HepG2 (cell line): ENCODE measurements around the gene ABAT. TPM values are rescaled to one million over a fixed set of nuclear protein-coding genes. Genes with fewer than 3 reads are reported as not detected.
A peak's percentile ranks its signal among the peaks of the same experiment; 100 is the strongest.

Experiments
- HES4 ChIP-seq: sonication (generic); formaldehyde crosslinking; IDR thresholded peaks from 2 replicates; pipeline ENCODE4 v1.9.0; 2021; ENCODE audit warnings: mild to moderate bottlenecking, missing genetic modification reagents, borderline replicate concordance
- JARID2 ChIP-seq: sonication (generic); formaldehyde crosslinking; IDR thresholded peaks from 2 replicates; pipeline ENCODE4 v1.8.1; 2023; ENCODE audit warnings: missing genetic modification reagents, inconsistent platforms; ENCODE audit not compliant: insufficient replicate concordance
- MXD1 ChIP-seq: sonication (generic); formaldehyde crosslinking; IDR thresholded peaks from 2 replicates; pipeline ENCODE4 v1.4.0; 2020; ENCODE audit warnings: mild to moderate bottlenecking, missing genetic modification reagents
- ZBTB33 ChIP-seq: sonication (generic); formaldehyde crosslinking; IDR thresholded peaks from 2 replicates; pipeline ENCODE4 v1.4.0; 2020; ENCODE audit warnings: missing genetic modification reagents
- ZNF121 ChIP-seq: sonication (generic); formaldehyde crosslinking; IDR thresholded peaks from 2 replicates; pipeline ENCODE4 v1.5.0; 2020; ENCODE audit warnings: mild to moderate bottlenecking, missing genetic modification reagents
- ZSCAN9 ChIP-seq: IDR thresholded peaks from 2 replicates; pipeline ENCODE4 v1.6.1; 2016; ENCODE audit warnings: borderline replicate concordance
- polyA plus RNA-seq, 8 experiments: library from polyadenylated mRNA; depleted of rRNA in 3 of 8; stranded (reverse) in 7 of 8; unstranded in 1 of 8; fragments of >200 nt; fragmentation: Illumina TruSeq in 4 of 8; extraction: Trizol in 4 of 8; gene quantifications; 2 replicates each; pipeline versions ENCODE4 v1.2.1 to v1.2.3, GENCODE V29; 2011 to 2016; ENCODE audit warnings: low read depth in 4 of 8, missing spikeins in 1 of 8, mixed read lengths in 1 of 8; ENCODE audit not compliant: insufficient read depth in 1 of 8
- total RNA-seq, 5 experiments: library from RNA; depleted of rRNA; stranded (reverse); fragments of >200 nt; fragmentation: Illumina TruSeq; extraction: Trizol; gene quantifications; 2 replicates each; pipeline ENCODE4 v1.2.3, GENCODE V29; 2016; ENCODE audit warnings: low read depth in 1 of 5
- TF ChIP-seq, protein P1 (sequence below): sonication (generic); formaldehyde crosslinking; IDR thresholded peaks from 2 replicates; pipeline ENCODE4 v1.5.0; 2020; ENCODE audit warnings: missing genetic modification reagents
- TF ChIP-seq, protein P2 (sequence below): sonication (generic); formaldehyde crosslinking; IDR thresholded peaks from 2 replicates; pipeline ENCODE4 v1.9.0; 2022; ENCODE audit warnings: missing genetic modification reagents, mild to moderate bottlenecking, borderline replicate concordance

Gene ABAT
- total and polyA plus RNA-seq, 2 of the 13 experiments (the other 11 are each of a cell fraction or from before 2014, with no cell fraction given): 47.6 to 97.3 TPM

DNA sequence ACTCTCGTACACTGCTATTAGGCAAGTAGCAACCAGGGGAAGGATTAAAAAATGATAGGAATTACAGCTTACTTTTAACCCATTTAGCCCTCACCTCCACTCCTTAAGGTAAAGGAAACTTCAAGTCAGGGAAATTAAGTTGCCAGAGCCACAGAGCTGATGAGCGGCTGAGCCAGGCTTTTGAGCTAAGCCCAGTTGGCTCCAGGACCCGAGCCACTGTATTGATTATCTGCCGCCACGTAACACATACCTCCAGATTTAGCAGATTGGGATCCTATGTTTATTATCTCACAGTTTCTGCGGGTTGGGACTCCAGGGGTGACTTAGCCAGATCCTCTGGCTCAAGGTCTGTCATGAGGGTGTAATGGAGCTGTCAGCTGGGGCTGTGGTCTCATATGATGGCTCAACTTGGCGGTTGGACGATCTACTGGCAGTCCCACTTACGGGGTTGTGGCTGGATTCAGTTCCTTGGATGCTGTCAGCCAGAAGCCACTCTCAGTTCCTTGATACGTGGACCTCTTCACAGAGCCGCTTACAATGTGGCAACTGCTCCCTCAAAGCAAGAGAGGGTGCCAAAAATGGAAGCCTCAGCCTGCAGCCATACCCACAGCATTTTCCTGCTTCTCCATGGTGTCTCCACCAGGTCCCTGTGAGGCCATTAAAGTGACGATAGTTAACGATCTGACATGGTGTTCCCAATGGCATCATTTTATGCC, 65.7 kb downstream of the ABAT start (continued):
- TF ChIP-seq, protein P1, sequence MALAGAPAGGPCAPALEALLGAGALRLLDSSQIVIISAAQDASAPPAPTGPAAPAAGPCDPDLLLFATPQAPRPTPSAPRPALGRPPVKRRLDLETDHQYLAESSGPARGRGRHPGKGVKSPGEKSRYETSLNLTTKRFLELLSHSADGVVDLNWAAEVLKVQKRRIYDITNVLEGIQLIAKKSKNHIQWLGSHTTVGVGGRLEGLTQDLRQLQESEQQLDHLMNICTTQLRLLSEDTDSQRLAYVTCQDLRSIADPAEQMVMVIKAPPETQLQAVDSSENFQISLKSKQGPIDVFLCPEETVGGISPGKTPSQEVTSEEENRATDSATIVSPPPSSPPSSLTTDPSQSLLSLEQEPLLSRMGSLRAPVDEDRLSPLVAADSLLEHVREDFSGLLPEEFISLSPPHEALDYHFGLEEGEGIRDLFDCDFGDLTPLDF: 0 out of 2 replicates have a peak, but pooled peaks have one; percentile 1
- TF ChIP-seq HES4 (CRISPR knock-in tag) (0 out of 2 replicates have a peak, but pooled peaks have one; percentile 42), ZBTB33 (CRISPR knock-in tag) (peak; percentile 65), MXD1 (CRISPR knock-in tag) (0 out of 2 replicates have a peak, but pooled peaks have one; percentile 36), ZSCAN9 (CRISPR knock-in tag) (no peak), ZNF121 (no peak), JARID2 (CRISPR knock-in tag) (no peak)
- TF ChIP-seq, protein P2, sequence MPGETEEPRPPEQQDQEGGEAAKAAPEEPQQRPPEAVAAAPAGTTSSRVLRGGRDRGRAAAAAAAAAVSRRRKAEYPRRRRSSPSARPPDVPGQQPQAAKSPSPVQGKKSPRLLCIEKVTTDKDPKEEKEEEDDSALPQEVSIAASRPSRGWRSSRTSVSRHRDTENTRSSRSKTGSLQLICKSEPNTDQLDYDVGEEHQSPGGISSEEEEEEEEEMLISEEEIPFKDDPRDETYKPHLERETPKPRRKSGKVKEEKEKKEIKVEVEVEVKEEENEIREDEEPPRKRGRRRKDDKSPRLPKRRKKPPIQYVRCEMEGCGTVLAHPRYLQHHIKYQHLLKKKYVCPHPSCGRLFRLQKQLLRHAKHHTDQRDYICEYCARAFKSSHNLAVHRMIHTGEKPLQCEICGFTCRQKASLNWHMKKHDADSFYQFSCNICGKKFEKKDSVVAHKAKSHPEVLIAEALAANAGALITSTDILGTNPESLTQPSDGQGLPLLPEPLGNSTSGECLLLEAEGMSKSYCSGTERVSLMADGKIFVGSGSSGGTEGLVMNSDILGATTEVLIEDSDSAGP (CRISPR knock-in tag): 0 out of 2 replicates have a peak, but pooled peaks have one; percentile 12
